H1 (cell line): ENCODE measurements around the gene CERT1. TPM values are rescaled to one million over a fixed set of nuclear protein-coding genes. Genes with fewer than 3 reads are reported as not detected.

Source experiments
- BACH1 ChIP-seq: IDR thresholded peaks from 2 replicates; pipeline ENCODE4 v1.6.1; 2012; ENCODE audit warnings: low read length, improper control_type of control experiment
- CHD2 ChIP-seq: IDR thresholded peaks from 2 replicates; pipeline ENCODE4 v1.6.1; 2012; ENCODE audit warnings: low read length, improper control_type of control experiment
- CHD7 ChIP-seq: fragments of 300-600 bp; sonication (generic); IDR thresholded peaks from 2 replicates; pipeline ENCODE4 v1.7.1; 2012; ENCODE audit warnings: low read length, moderate library complexity, mild to moderate bottlenecking, inconsistent platforms; ENCODE audit not compliant: insufficient replicate concordance
- FOSL1 ChIP-seq: IDR thresholded peaks from 2 replicates; pipeline ENCODE4 v1.6.1; 2011; ENCODE audit warnings: mild to moderate bottlenecking, low read depth, low read length, moderate library complexity; ENCODE audit not compliant: insufficient read depth
- JUN ChIP-seq: IDR thresholded peaks from 2 replicates; pipeline ENCODE4 v1.6.1; 2011; ENCODE audit warnings: low read depth, mild to moderate bottlenecking, improper control_type of control experiment, low read length
- KDM5A ChIP-seq: fragments of 200-600 bp; IDR thresholded peaks from 2 replicates; pipeline ENCODE4 v1.7.1; 2012; ENCODE audit warnings: mild to moderate bottlenecking, low read length, inconsistent platforms, mixed read lengths
- NRF1 ChIP-seq: IDR thresholded peaks from 2 replicates; pipeline ENCODE4 v1.6.1; 2011; ENCODE audit warnings: mild to moderate bottlenecking, low read depth, low read length, improper control_type of control experiment
- POU5F1 ChIP-seq: IDR thresholded peaks from 2 replicates; pipeline ENCODE4 v1.6.1; 2011; ENCODE audit warnings: low read depth, mild to moderate bottlenecking, low read length, moderate library complexity
- RBBP5 ChIP-seq: IDR thresholded peaks from 2 replicates; pipeline ENCODE4 v1.7.1; 2012; ENCODE audit warnings: low read depth, mild to moderate bottlenecking, inconsistent platforms, low read length, moderate library complexity, borderline replicate concordance
- ZNF274 ChIP-seq: IDR thresholded peaks from 2 replicates; pipeline ENCODE4 v1.7.0; 2012; ENCODE audit warnings: low read length, borderline replicate concordance; ENCODE audit errors: extremely low read depth
- polyA plus RNA-seq, 7 experiments: library from polyadenylated mRNA; depleted of rRNA in 3 of 7; stranded (reverse) in 5 of 7; unstranded in 2 of 7; fragments of >200 nt in 5 of 7; fragments of 200-250 nt in 2 of 7; gene quantifications; 1 replicate in 5 of 7; 2 replicates in 1 of 7; 4 replicates in 1 of 7; pipeline versions ENCODE4 v1.2.1 to v1.2.3, GENCODE V29; 2011 to 2013; ENCODE audit warnings: missing spikeins in 2 of 7, mixed read lengths in 2 of 7
- total RNA-seq: library from RNA; stranded (reverse); fragmentation: NEBNext Ultra II Directional; extraction: Animal tissue kit (Norgen Biotek cat#: 25700); gene quantifications from 2 replicates; pipeline ENCODE4 v1.2.1, GENCODE V29; 2021

Gene CERT1
- total and polyA plus RNA-seq, 2 of the 8 experiments (the other 6 are each of a cell fraction or from before 2014, with no cell fraction given), result 7.8 to 55.3 TPM

GRCh38 chr5:75511435-75512382 is at the start of gene CERT1, which contains the start of gene POLK (continued):
- TF ChIP-seq RBBP5 (peak; percentile 41), KDM5A (no peak), CHD7 (no peak), POU5F1 (no peak), BACH1 (peak; percentile 66; the same call in 1 of the 2 replicates), FOSL1 (no peak), CHD2 (no peak), NRF1 (no peak), JUN (no peak), ZNF274 (no peak)
